C4-2B (cell line): ENCODE data around the gene SON.

ENCODE experiments used
- CTCF ChIP-seq: fragments of 450-650 bp; conservative IDR thresholded peaks from 2 replicates; pipeline ENCODE4 v1.5.1; 2017; ENCODE audit warnings: mild to moderate bottlenecking
- ZFX ChIP-seq: fragments of 450-650 bp; IDR thresholded peaks from 2 replicates; pipeline ENCODE4 v1.6.1; 2017

GRCh38 chr21:33510826-33511225 lies 32.0 kb upstream of the SON start:
- no peak for TF ChIP-seq CTCF
- TF ChIP-seq ZFX = no peak
